HCT116 (cell line): ENCODE results near the gene FAM83F. TPM values are rescaled to one million over a fixed set of nuclear protein-coding genes. Genes with fewer than 3 reads are reported as not detected.

ENCODE experiments used
- ATAC-seq: fragments of 200-7000 bp; cut with Tn5 transposase; 2 replicates; pipeline ENCODE4 v1.9.1; 2020; ENCODE audit warnings: mild to moderate bottlenecking, moderate library complexity
- BruUV-seq: library from RNA; stranded (reverse); fragments of 400-500 nt; replicated peaks from 2 replicates; lab custom pipeline; 2021; lab: Mats Ljungman, UMichigan
- CTCF ChIA-PET: fragments of 300-600 bp; sonication (Branson Sonifier 250); formaldehyde crosslinking; loops from one replicate; lab custom pipeline; 2021; ENCODE audit warnings: antibody characterized with exemption; lab: Charles Lee
- POLR2A ChIA-PET: fragments of 300-600, 350-600 bp; sonication (Branson Sonifier 250); formaldehyde crosslinking; loops from one replicate; lab custom pipeline; 2021; ENCODE audit warnings: antibody characterized with exemption; lab: Charles Lee
- RAD21 ChIA-PET, 2 experiments: fragments of 300-600 bp; sonication (Branson Sonifier 250); formaldehyde crosslinking; loops; one replicate each; lab custom pipeline; 2023; ENCODE audit warnings: low total read pairs in 2 of 2; ENCODE audit not compliant: uncharacterized antibody in 2 of 2, unreplicated experiment in 2 of 2, low non-redundant PET in 1 of 2; lab: Charles Lee
- DNase-seq: peaks from one replicate; pipeline ENCODE4 v3.0.0-alpha.2; 2010; ENCODE audit warnings: low read depth, low spot score
- H2AFZ ChIP-seq: fragments of 200-600 bp; shearing (Covaris generic), sonication (generic); 2 replicates; pipeline ENCODE4 v1.6.1; 2017; ENCODE audit warnings: low read depth, mixed run types, mixed read lengths, antibody characterized with exemption, low read length; ENCODE audit not compliant: poor library complexity, severe bottlenecking
- H3K27ac ChIP-seq: 2 replicates; pipeline ENCODE4 v1.5.1; 2012; ENCODE audit warnings: low read depth, low read length
- H3K27me3 ChIP-seq: fragments of 200-600 bp; sonication (generic); 2 replicates; pipeline ENCODE4 v1.6.1; 2016; ENCODE audit warnings: mixed run types, low read length, mixed read lengths; ENCODE audit not compliant: insufficient read depth
- H3K36me3 ChIP-seq, 2 experiments: fragments of 200-500 bp in 1 of 2; fragments of 200-600 bp in 1 of 2; sonication (Bioruptor generic) in 1 of 2; sonication (generic) in 1 of 2; 2 replicates each; pipeline versions ENCODE4 v1.5.1 to v1.6.1; 2014 to 2016; ENCODE audit warnings: low read length in 2 of 2, inconsistent platforms in 1 of 2, mixed read lengths in 1 of 2, mixed run types in 1 of 2; ENCODE audit not compliant: insufficient read depth in 2 of 2, control insufficient read depth in 1 of 2
- H3K4me1 ChIP-seq, 2 experiments: fragments of 200-600 bp in 1 of 2; sonication (generic) in 1 of 2; 2 replicates each; pipeline versions ENCODE4 v1.5.1 to v1.6.1; 2012 to 2017; ENCODE audit warnings: low read length in 2 of 2, inconsistent platforms in 1 of 2, mild to moderate bottlenecking in 1 of 2, mixed read lengths in 1 of 2, mixed run types in 1 of 2, moderate library complexity in 1 of 2; ENCODE audit not compliant: insufficient read depth in 2 of 2, control insufficient read depth in 1 of 2
- H3K4me2 ChIP-seq: fragments of 200-600 bp; sonication (generic); 2 replicates; pipeline ENCODE4 v1.6.1; 2017; ENCODE audit warnings: mixed run types, low read length, mixed read lengths
- H3K4me3 ChIP-seq, 2 experiments: fragments of 200-600 bp in 1 of 2; sonication (generic) in 1 of 2; replicated peaks in 1 of 2; 2 replicates each; pipeline ENCODE4 v1.5.1; 2011 to 2016; ENCODE audit warnings: low read length in 2 of 2, control low read depth in 1 of 2, low read depth in 1 of 2, mild to moderate bottlenecking in 1 of 2, mixed read lengths in 1 of 2, mixed run types in 1 of 2
- H3K79me2 ChIP-seq: fragments of 200-600 bp; sonication (generic); 2 replicates; pipeline ENCODE4 v1.6.1; 2017; ENCODE audit warnings: mild to moderate bottlenecking, mixed run types, low read length, moderate library complexity, mixed read lengths; ENCODE audit not compliant: insufficient read depth
- H3K9ac ChIP-seq: fragments of 200-600 bp; sonication (generic); 2 replicates; pipeline ENCODE4 v1.6.1; 2016; ENCODE audit warnings: low read length, mixed read lengths
- H3K9me2 ChIP-seq: fragments of 200-600 bp; sonication (generic), shearing (Covaris generic); 2 replicates; pipeline ENCODE4 v1.6.1; 2017; ENCODE audit warnings: mixed run types, mild to moderate bottlenecking, moderate library complexity; ENCODE audit not compliant: insufficient read depth
- H3K9me3 ChIP-seq, 2 experiments: fragments of 200-500 bp in 1 of 2; fragments of 200-600 bp in 1 of 2; sonication (Bioruptor generic) in 1 of 2; sonication (generic) in 1 of 2; 2 replicates each; pipeline ENCODE4 v1.6.1; 2014 to 2017; ENCODE audit warnings: low read length in 2 of 2, mixed read lengths in 2 of 2, inconsistent platforms in 1 of 2, low read depth in 1 of 2, mild to moderate bottlenecking in 1 of 2, mixed run types in 1 of 2, moderate library complexity in 1 of 2; ENCODE audit not compliant: control insufficient read depth in 1 of 2, insufficient read depth in 1 of 2
- H4K20me1 ChIP-seq: fragments of 200-600 bp; sonication (generic), shearing (Covaris generic); 2 replicates; pipeline ENCODE4 v1.6.1; 2017; ENCODE audit warnings: mixed run types, mild to moderate bottlenecking, moderate library complexity; ENCODE audit not compliant: insufficient read depth
- CEBPB ChIP-seq: IDR thresholded peaks from 2 replicates; pipeline ENCODE4 v1.6.1; 2012; ENCODE audit warnings: low read depth
- CTCF ChIP-seq, 3 experiments: fragments of 200-600 bp in 1 of 3; sonication (generic) in 1 of 3; IDR thresholded peaks in 2 of 3; conservative IDR thresholded peaks in 1 of 3; 2 replicates each; pipeline ENCODE4 v1.5.1; 2012 to 2017; ENCODE audit warnings: low read depth in 2 of 3, low read length in 2 of 3, antibody characterized with exemption in 1 of 3, borderline replicate concordance in 1 of 3, control low read depth in 1 of 3, mild to moderate bottlenecking in 1 of 3, mixed read lengths in 1 of 3, mixed run types in 1 of 3, moderate library complexity in 1 of 3; ENCODE audit not compliant: insufficient read depth in 1 of 3
- EGR1 ChIP-seq: IDR thresholded peaks from 2 replicates; pipeline ENCODE4 v1.6.1; 2012; ENCODE audit warnings: low read depth
- ELF1 ChIP-seq: IDR thresholded peaks from 2 replicates; pipeline ENCODE4 v1.6.1; 2012; ENCODE audit warnings: low read depth, borderline replicate concordance
- EZH2 ChIP-seq: fragments of 200-600 bp; sonication (generic); IDR thresholded peaks from 2 replicates; pipeline ENCODE4 v1.6.1; 2017; ENCODE audit warnings: antibody characterized with exemption, mixed run types
- EZH2phosphoT487 ChIP-seq: fragments of 200-600 bp; IDR thresholded peaks from 2 replicates; pipeline ENCODE4 v1.6.1; 2018; ENCODE audit warnings: antibody characterized with exemption, borderline replicate concordance
- FOSL1 ChIP-seq: IDR thresholded peaks from 2 replicates; pipeline ENCODE4 v1.6.1; 2012; ENCODE audit warnings: low read depth
- POLR2AphosphoS5 ChIP-seq: IDR thresholded peaks from 2 replicates; pipeline ENCODE4 v1.6.1; 2011; ENCODE audit warnings: mild to moderate bottlenecking, low read depth, low read length, moderate library complexity
- REST ChIP-seq: IDR thresholded peaks from 2 replicates; pipeline ENCODE4 v1.6.1; 2012; ENCODE audit warnings: low read depth
- SIN3A ChIP-seq: IDR thresholded peaks from 2 replicates; pipeline ENCODE4 v1.6.1; 2012; ENCODE audit warnings: low read depth
- SRF ChIP-seq: IDR thresholded peaks from 2 replicates; pipeline ENCODE4 v1.6.1; 2012; ENCODE audit warnings: low read depth
- TCF7L2 ChIP-seq: IDR thresholded peaks from 2 replicates; pipeline ENCODE4 v1.7.0; 2011; ENCODE audit warnings: borderline replicate concordance, inconsistent platforms; ENCODE audit not compliant: insufficient read depth, insufficient read length; ENCODE audit errors: extremely low read depth
- ZNF274 ChIP-seq: fragments of 200-500 bp; sonication (Bioruptor generic); IDR thresholded peaks from 2 replicates; pipeline ENCODE4 v1.6.1; 2014; ENCODE audit warnings: mild to moderate bottlenecking, low read depth, low read length, inconsistent platforms
- intact Hi-C: fragments of 100-400 bp; cut with micrococcal nuclease; formaldehyde crosslinking; loops from 2 replicates; pipeline ENCODE4 v1.10.0; 2022
- total RNA-seq: library from RNA; stranded (reverse); gene quantifications from one replicate; pipeline ENCODE4 v1.2.1, GENCODE V29; 2021; ENCODE audit not compliant: unreplicated experiment
- TF ChIP-seq, protein P1 (sequence below): IDR thresholded peaks from 2 replicates; pipeline ENCODE4 v1.6.1; 2012

FAM83F gene
- total RNA-seq, 1 experiment from 2014 or later, result 24.5 TPM

- Histone ChIP-seq H2AFZ (no peak overlapping the region), H3K4me3 (no peak overlapping the region), H3K27me3 (peaks cover 35% of the 10 kb centered on the region), H3K9ac (no peak overlapping the region), H3K4me1 (no peaks in the 10 kb centered on the region), H3K4me2 (no peak overlapping the region), H4K20me1 (no peaks in the 10 kb centered on the region), H3K27ac (no peak overlapping the region), H3K79me2 (no peaks in the 10 kb centered on the region), H3K36me3 (no peaks in the 10 kb centered on the region), H3K9me3 (no peaks in the 10 kb centered on the region), H3K9me2 (no peaks in the 10 kb centered on the region)
- ATAC-seq, result no peak
- CTCF ChIA-PET, result no interaction called here
- BruUV-seq, result no TSS peak
- RAD21 ChIA-PET, result no interaction called here
- TF ChIP-seq EGR1 (no peak), CEBPB (no peak), POLR2AphosphoS5 (no peak), ZNF274 (no peak), SIN3A (no peak), FOSL1 (no peak), REST (no peak), TCF7L2 (no peak), ELF1 (no peak), EZH2 (no peak), CTCF (IDR thresholded peaks at IDR 0.05 in 2 of 3, conservative IDR thresholded peaks at IDR 0.05 in 1 of 3; ENCODE audit: borderline replicate concordance in 1 of 3, insufficient read depth in 1 of 3, low read depth in 2 of 3, low read length in 2 of 3) (no peak), SRF (no peak), EZH2phosphoT487 (no peak)
- TF ChIP-seq, protein P1, sequence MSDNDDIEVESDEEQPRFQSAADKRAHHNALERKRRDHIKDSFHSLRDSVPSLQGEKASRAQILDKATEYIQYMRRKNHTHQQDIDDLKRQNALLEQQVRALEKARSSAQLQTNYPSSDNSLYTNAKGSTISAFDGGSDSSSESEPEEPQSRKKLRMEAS, result no peak
- intact Hi-C loops, result no loop called here
- POLR2A ChIA-PET, result no interaction called here
- DNase-seq, result no peak
Observed at GRCh38 chr22:39979048-39979447, 15.7 kb upstream of the FAM83F start.
